HepG2 (cell line): ENCODE data around the gene SMYD5. TPM values are rescaled to one million over a fixed set of nuclear protein-coding genes. Genes with fewer than 3 reads are reported as not detected.

Experiments used
- GPN1 ChIP-seq: sonication (generic); formaldehyde crosslinking; IDR thresholded peaks from 2 replicates; pipeline ENCODE4 v1.5.1; 2020; ENCODE audit warnings: missing genetic modification reagents, borderline replicate concordance
- JDP2 ChIP-seq: sonication (generic); formaldehyde crosslinking; IDR thresholded peaks from 2 replicates; pipeline ENCODE4 v1.8.1; 2022; ENCODE audit warnings: missing genetic modification reagents, borderline replicate concordance
- LCORL ChIP-seq, 2 experiments: fragments of 450-650 bp in 1 of 2; sonication (generic) in 1 of 2; formaldehyde crosslinking in 1 of 2; IDR thresholded peaks; 2 replicates each; pipeline versions ENCODE4 v1.5.0 to v1.6.1; 2017 to 2020; ENCODE audit warnings: antibody characterized with exemption in 1 of 2, missing genetic modification reagents in 1 of 2
- NR3C1 ChIP-seq: sonication (generic); formaldehyde crosslinking; IDR thresholded peaks from 2 replicates; pipeline ENCODE4 v1.4.0; 2020; ENCODE audit warnings: missing genetic modification reagents
- TIGD3 ChIP-seq: sonication (generic); formaldehyde crosslinking; IDR thresholded peaks from 2 replicates; pipeline ENCODE4 v1.5.1; 2020; ENCODE audit warnings: mild to moderate bottlenecking, missing genetic modification reagents, borderline replicate concordance
- ZBTB25 ChIP-seq: IDR thresholded peaks from 2 replicates; pipeline ENCODE4 v1.6.1; 2018; ENCODE audit warnings: missing genetic modification reagents
- ZNF318 ChIP-seq: sonication (generic); formaldehyde crosslinking; IDR thresholded peaks from 2 replicates; pipeline ENCODE4 v1.4.0; 2020; ENCODE audit warnings: mild to moderate bottlenecking, missing genetic modification reagents
- ZNF646 ChIP-seq: sonication (generic); formaldehyde crosslinking; IDR thresholded peaks from 2 replicates; pipeline ENCODE4 v1.9.0; 2021; ENCODE audit warnings: mild to moderate bottlenecking, missing genetic modification reagents
- polyA plus RNA-seq, 8 experiments: library from polyadenylated mRNA; depleted of rRNA in 3 of 8; stranded (reverse) in 7 of 8; unstranded in 1 of 8; fragments of >200 nt; fragmentation: Illumina TruSeq in 4 of 8; extraction: Trizol in 4 of 8; gene quantifications; 2 replicates each; pipeline versions ENCODE4 v1.2.1 to v1.2.3, GENCODE V29; 2011 to 2016; ENCODE audit warnings: low read depth in 4 of 8, missing spikeins in 1 of 8, mixed read lengths in 1 of 8; ENCODE audit not compliant: insufficient read depth in 1 of 8
- total RNA-seq, 5 experiments: library from RNA; depleted of rRNA; stranded (reverse); fragments of >200 nt; fragmentation: Illumina TruSeq; extraction: Trizol; gene quantifications; 2 replicates each; pipeline ENCODE4 v1.2.3, GENCODE V29; 2016; ENCODE audit warnings: low read depth in 1 of 5

The SMYD5 gene
- total and polyA plus RNA-seq, 2 of the 13 experiments (the other 11 are each of a cell fraction or from before 2014, with no cell fraction given): 55.8 to 70.4 TPM

- TF ChIP-seq ZNF646 (CRISPR knock-in tag) (peak; percentile 41; the same call in 1 of the 2 replicates), ZNF318 (no peak), NR3C1 (CRISPR knock-in tag) (no peak), JDP2 (CRISPR knock-in tag) (no peak), GPN1 (CRISPR knock-in tag) (no peak), LCORL (IDR thresholded peaks at IDR 0.05) (no peak; the same call in 1 of the 2 replicates), LCORL (CRISPR knock-in tag; IDR thresholded peaks at IDR 0.05) (peak; percentile 50; the same call in 1 of the 2 replicates), ZBTB25 (CRISPR knock-in tag) (no peak; the same call in none of the 2 replicates), TIGD3 (no peak; the same call in 1 of the 2 replicates)
Observed at GRCh38 chr2:73214120-73215035, at the start of gene SMYD5 (continued).
